Measurements from ENCODE around the gene CAPN14.

- TF ChIP-seq POLR2A (IDR thresholded peaks at IDR 0.05) (no peak), CTCF (IDR thresholded peaks at IDR 0.05) (no peak)
These were observed 92.4 kb downstream of the CAPN14 start for GRCh38 chr2:31124904-31125303.

Data from lower leg skin (tissue), 3 donors.